Stimulated activated CD8-positive, alpha-beta memory T cell treated with anti-CD3 and anti-CD28 coated beads, Interleukin-15, amount 100 ng/mL, for 48 hours (primary cell): ENCODE measurements around the gene NEURL2.
"Not testable (repeated sequence)": the region's sequence is repeated elsewhere in the genome, so short reads cannot be mapped to it uniquely, and the experiment has no call there.

ENCODE experiments used
- DNase-seq, 2 donors: peaks; one replicate each; pipeline ENCODE4 v3.0.0-alpha.2; 2020; ENCODE audit warnings: low read depth in 2 of 2

Gene NEURL2

GRCh38 chr20:45919542-45920399, 28.8 kb upstream of the NEURL2 start:
- no peak for DNase-seq

- DNase-seq: no peak
Observed at GRCh38 chr20:45918779-45919537, 27.9 kb upstream of the NEURL2 start.

- DNase-seq: no peak
Observed at GRCh38 chr20:45918182-45918737, 27.3 kb upstream of the NEURL2 start.

- DNase-seq: no peak
Observed at GRCh38 chr20:45917790-45918141, 26.8 kb upstream of the NEURL2 start.

GRCh38 chr20:45913116-45913515, 22.1 kb upstream of the NEURL2 start:
- no peak for DNase-seq

GRCh38 chr20:45912344-45912682, 21.3 kb upstream of the NEURL2 start:
- no peak for DNase-seq

GRCh38 chr20:45911486-45912343, 20.7 kb upstream of the NEURL2 start, which contains the start of gene PLTP:
TSS of gene PLTP (minus strand) at chr20:45912155. CDS start at chr20:45911452, 703 bp downstream.
- peak in 1 of 2 donors; percentile 27 for DNase-seq

- peak; percentile 96 to 98 for DNase-seq
Observed at GRCh38 chr20:45910670-45911485, 19.9 kb upstream of the NEURL2 start.

GRCh38 chr20:45909817-45910669, 19.0 kb upstream of the NEURL2 start:
- DNase-seq: no peak

- DNase-seq: no peak
Observed at GRCh38 chr20:45909336-45909808, 18.4 kb upstream of the NEURL2 start.

- no peak for DNase-seq
Observed at GRCh38 chr20:45908084-45908483, 17.1 kb upstream of the NEURL2 start.

GRCh38 chr20:45907219-45907948, 16.4 kb upstream of the NEURL2 start:
- no peak for DNase-seq

- no peak for DNase-seq
Observed at GRCh38 chr20:45905505-45906079, 14.6 kb upstream of the NEURL2 start.

GRCh38 chr20:45904583-45905504, 13.8 kb upstream of the NEURL2 start:
- no peak for DNase-seq

GRCh38 chr20:45902199-45902701, 11.2 kb upstream of the NEURL2 start:
- no peak for DNase-seq

GRCh38 chr20:45901332-45901731, 10.3 kb upstream of the NEURL2 start:
- DNase-seq: not testable (repeated sequence)

- DNase-seq: no peak
Observed at GRCh38 chr20:45899046-45899835, 8.2 kb upstream of the NEURL2 start.
